Neural cell (in vitro differentiated cells): Measurements from ENCODE around the gene COMMD2. TPM values are rescaled to one million over a fixed set of nuclear protein-coding genes. Genes with fewer than 3 reads are reported as not detected.

Experiments used
- H2AFZ ChIP-seq: fragments of 200-600, 300-800 bp; sonication (generic), shearing (Covaris generic); 2 replicates; pipeline ENCODE4 v1.6.0; 2014; ENCODE audit warnings: low read depth, mild to moderate bottlenecking, antibody characterized with exemption, low read length, moderate library complexity
- H3F3A ChIP-seq: fragments of 200-600 bp; shearing (Covaris generic); 2 replicates; pipeline ENCODE4 v1.6.1; 2016; ENCODE audit warnings: mild to moderate bottlenecking, moderate library complexity, mixed read lengths, antibody characterized with exemption, low read length; ENCODE audit not compliant: insufficient read depth, poor library complexity, severe bottlenecking
- H3K27ac ChIP-seq: fragments of 200-600, 300-800 bp; sonication (generic), shearing (Covaris generic); 2 replicates; pipeline ENCODE4 v1.5.1; 2014; ENCODE audit warnings: mild to moderate bottlenecking, low read length, moderate library complexity
- H3K27me3 ChIP-seq: fragments of 300-800, 200-600 bp; sonication (generic), shearing (Covaris generic); 2 replicates; pipeline ENCODE4 v1.6.0; 2014; ENCODE audit warnings: mild to moderate bottlenecking, low read depth, low read length, moderate library complexity; ENCODE audit not compliant: insufficient read depth
- H3K36me3 ChIP-seq: fragments of 300-800, 200-600 bp; sonication (generic), shearing (Covaris generic); 2 replicates; pipeline ENCODE4 v1.5.1; 2014; ENCODE audit warnings: mild to moderate bottlenecking, antibody characterized with exemption, low read length, moderate library complexity; ENCODE audit not compliant: insufficient read depth
- H3K4me2 ChIP-seq: fragments of 300-800, 200-600 bp; sonication (generic), shearing (Covaris generic); 2 replicates; pipeline ENCODE4 v1.6.0; 2014; ENCODE audit warnings: mild to moderate bottlenecking, low read length
- H3K4me3 ChIP-seq: fragments of 300-800, 200-600 bp; sonication (generic), shearing (Covaris generic); 2 replicates; pipeline ENCODE4 v1.5.1; 2014; ENCODE audit warnings: mild to moderate bottlenecking, low read length, moderate library complexity
- H3K79me2 ChIP-seq: fragments of 200-600 bp; shearing (Covaris generic); replicated peaks from 2 replicates; pipeline ENCODE4 v1.6.0; 2014; ENCODE audit warnings: mild to moderate bottlenecking, low read length, moderate library complexity; ENCODE audit not compliant: insufficient read depth
- H3K9ac ChIP-seq: fragments of 300-800, 200-600 bp; sonication (generic), shearing (Covaris generic); 2 replicates; pipeline ENCODE4 v1.6.1; 2016; ENCODE audit warnings: mild to moderate bottlenecking, low read length, mixed read lengths
- H3K9me2 ChIP-seq: fragments of 200-600 bp; shearing (Covaris generic); 2 replicates; pipeline ENCODE4 v1.6.1; 2016; ENCODE audit warnings: mild to moderate bottlenecking, low read length, mixed read lengths; ENCODE audit not compliant: insufficient read depth
- H3K9me3 ChIP-seq: fragments of 200-600, 300-800 bp; sonication (generic), shearing (Covaris generic); 2 replicates; pipeline ENCODE4 v1.6.1; 2016; ENCODE audit warnings: mild to moderate bottlenecking, mixed run types, low read length, moderate library complexity, mixed read lengths
- H4K20me1 ChIP-seq: fragments of 200-600 bp; shearing (Covaris generic); 2 replicates; pipeline ENCODE4 v1.6.1; 2016; ENCODE audit warnings: mild to moderate bottlenecking, mixed run types; ENCODE audit not compliant: insufficient read depth
- EP300 ChIP-seq: fragments of 450-650 bp; conservative IDR thresholded peaks from 2 replicates; pipeline ENCODE4 v1.6.1; 2014; ENCODE audit warnings: antibody characterized with exemption, mild to moderate bottlenecking, moderate library complexity; ENCODE audit not compliant: poor library complexity, severe bottlenecking
- EZH2 ChIP-seq: fragments of 200-600, 300-800 bp; shearing (Covaris generic), sonication (generic); IDR thresholded peaks from 2 replicates; pipeline ENCODE4 v1.6.1; 2014; ENCODE audit warnings: antibody characterized with exemption, low read length, borderline replicate concordance, mild to moderate bottlenecking; ENCODE audit not compliant: insufficient read depth, poor library complexity, severe bottlenecking
- MXI1 ChIP-seq: fragments of 450-650 bp; conservative IDR thresholded peaks from 2 replicates; pipeline ENCODE4 v1.6.1; 2014; ENCODE audit warnings: antibody characterized with exemption, mild to moderate bottlenecking; ENCODE audit not compliant: poor library complexity, severe bottlenecking
- POLR2AphosphoS5 ChIP-seq: IDR thresholded peaks from 2 replicates; pipeline ENCODE4 v1.6.1; 2012
- RAD21 ChIP-seq: fragments of 450-650 bp; conservative IDR thresholded peaks from 2 replicates; pipeline ENCODE4 v1.6.1; 2014; ENCODE audit warnings: antibody characterized with exemption, mild to moderate bottlenecking, moderate library complexity
- SMC3 ChIP-seq: fragments of 450-650 bp; conservative IDR thresholded peaks from 2 replicates; pipeline ENCODE4 v1.6.1; 2014; ENCODE audit warnings: antibody characterized with exemption, mild to moderate bottlenecking, moderate library complexity; ENCODE audit not compliant: poor library complexity
- polyA minus RNA-seq: library from RNA; depleted of rRNA, polyadenylated mRNA; stranded (reverse); fragments of >200 nt; gene quantifications from 2 replicates; pipeline ENCODE4 v1.2.3, GENCODE V29; 2014
- polyA plus RNA-seq: library from polyadenylated mRNA; depleted of rRNA; stranded (reverse); fragments of >200 nt; gene quantifications from 2 replicates; pipeline ENCODE4 v1.2.3, GENCODE V29; 2014
- TF ChIP-seq, protein P1 (sequence below): fragments of 450-650 bp; IDR thresholded peaks from 2 replicates; pipeline ENCODE4 v1.5.1; 2014; ENCODE audit warnings: antibody characterized with exemption, mild to moderate bottlenecking, moderate library complexity; ENCODE audit not compliant: poor library complexity, severe bottlenecking
- TF ChIP-seq, protein P2 (sequence below): IDR thresholded peaks from 2 replicates; pipeline ENCODE4 v1.6.1; 2012; ENCODE audit warnings: borderline replicate concordance

Gene COMMD2
- polyA plus RNA-seq, result 95.2 and 126 TPM in 2 replicates
- 71.1 and 74.1 TPM in 2 replicates for polyA minus RNA-seq

DNA sequence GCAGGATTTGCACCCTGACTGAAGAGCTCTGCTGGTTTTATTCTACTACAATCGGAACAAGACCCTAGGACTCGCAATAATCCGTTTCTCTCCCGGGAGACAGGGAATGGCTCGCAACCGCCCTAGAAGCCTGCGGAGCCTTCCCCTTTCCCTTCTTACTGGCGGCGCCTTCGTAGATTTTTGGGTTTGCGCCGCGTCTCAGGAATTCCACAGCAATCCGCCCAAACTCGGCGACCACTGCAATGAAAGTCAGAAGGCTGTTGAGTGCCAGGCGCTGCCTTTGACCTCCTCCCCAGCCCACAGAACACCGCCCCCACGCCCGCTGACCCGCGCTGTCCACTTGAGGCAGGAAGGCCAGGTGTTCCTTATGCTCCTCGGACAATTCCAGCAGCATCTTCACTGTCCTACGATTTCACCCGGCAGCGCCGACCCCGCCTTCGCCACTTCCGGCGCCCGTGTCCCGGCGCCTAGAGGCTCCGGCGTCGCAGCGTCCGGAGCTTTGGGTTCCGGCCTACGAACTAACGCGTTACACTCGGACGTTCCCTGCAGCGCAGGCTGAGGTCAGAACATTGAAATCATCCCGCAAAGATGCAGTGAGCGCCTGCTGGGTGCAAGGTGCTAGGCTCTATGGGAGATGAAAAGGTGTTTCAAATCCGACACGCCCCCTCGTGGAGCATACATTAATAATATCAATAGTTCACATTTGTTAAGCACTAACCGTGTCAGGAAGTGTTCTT lies at the start of gene COMMD2:
Gene COMMD2 (minus strand): TSS at position 439 of the 737 bp plus-strand sequence. CDS start 45 bp downstream, at position 394.
- Histone ChIP-seq H3K9me2 (no peaks in the 10 kb centered on the region), H4K20me1 (no peaks in the 10 kb centered on the region), H3K79me2 (peaks cover 12% of the 10 kb centered on the region), H3K27me3 (no peaks in the 10 kb centered on the region), H3K4me3 (peak within 1 kb of the TSS; percentile 84), H3K9me3 (no peaks in the 10 kb centered on the region), H3F3A (no peaks in the 10 kb centered on the region), H3K9ac (peak within 1 kb of the TSS; percentile 78), H3K36me3 (peaks cover 8% of the 10 kb centered on the region), H3K27ac (peak within 1 kb of the TSS; percentile 54), H3K4me2 (peak within 1 kb of the TSS; percentile 86), H2AFZ (peak within 1 kb of the TSS; percentile 83)
- TF ChIP-seq MXI1 (peak; percentile 76), EP300 (peak; percentile 18), RAD21 (peak; percentile 57), SMC3 (peak; percentile 72), POLR2AphosphoS5 (peak; percentile 81), EZH2 (no peak)
- TF ChIP-seq, protein P1, sequence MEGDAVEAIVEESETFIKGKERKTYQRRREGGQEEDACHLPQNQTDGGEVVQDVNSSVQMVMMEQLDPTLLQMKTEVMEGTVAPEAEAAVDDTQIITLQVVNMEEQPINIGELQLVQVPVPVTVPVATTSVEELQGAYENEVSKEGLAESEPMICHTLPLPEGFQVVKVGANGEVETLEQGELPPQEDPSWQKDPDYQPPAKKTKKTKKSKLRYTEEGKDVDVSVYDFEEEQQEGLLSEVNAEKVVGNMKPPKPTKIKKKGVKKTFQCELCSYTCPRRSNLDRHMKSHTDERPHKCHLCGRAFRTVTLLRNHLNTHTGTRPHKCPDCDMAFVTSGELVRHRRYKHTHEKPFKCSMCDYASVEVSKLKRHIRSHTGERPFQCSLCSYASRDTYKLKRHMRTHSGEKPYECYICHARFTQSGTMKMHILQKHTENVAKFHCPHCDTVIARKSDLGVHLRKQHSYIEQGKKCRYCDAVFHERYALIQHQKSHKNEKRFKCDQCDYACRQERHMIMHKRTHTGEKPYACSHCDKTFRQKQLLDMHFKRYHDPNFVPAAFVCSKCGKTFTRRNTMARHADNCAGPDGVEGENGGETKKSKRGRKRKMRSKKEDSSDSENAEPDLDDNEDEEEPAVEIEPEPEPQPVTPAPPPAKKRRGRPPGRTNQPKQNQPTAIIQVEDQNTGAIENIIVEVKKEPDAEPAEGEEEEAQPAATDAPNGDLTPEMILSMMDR, result peak; percentile 82
- TF ChIP-seq, protein P2, sequence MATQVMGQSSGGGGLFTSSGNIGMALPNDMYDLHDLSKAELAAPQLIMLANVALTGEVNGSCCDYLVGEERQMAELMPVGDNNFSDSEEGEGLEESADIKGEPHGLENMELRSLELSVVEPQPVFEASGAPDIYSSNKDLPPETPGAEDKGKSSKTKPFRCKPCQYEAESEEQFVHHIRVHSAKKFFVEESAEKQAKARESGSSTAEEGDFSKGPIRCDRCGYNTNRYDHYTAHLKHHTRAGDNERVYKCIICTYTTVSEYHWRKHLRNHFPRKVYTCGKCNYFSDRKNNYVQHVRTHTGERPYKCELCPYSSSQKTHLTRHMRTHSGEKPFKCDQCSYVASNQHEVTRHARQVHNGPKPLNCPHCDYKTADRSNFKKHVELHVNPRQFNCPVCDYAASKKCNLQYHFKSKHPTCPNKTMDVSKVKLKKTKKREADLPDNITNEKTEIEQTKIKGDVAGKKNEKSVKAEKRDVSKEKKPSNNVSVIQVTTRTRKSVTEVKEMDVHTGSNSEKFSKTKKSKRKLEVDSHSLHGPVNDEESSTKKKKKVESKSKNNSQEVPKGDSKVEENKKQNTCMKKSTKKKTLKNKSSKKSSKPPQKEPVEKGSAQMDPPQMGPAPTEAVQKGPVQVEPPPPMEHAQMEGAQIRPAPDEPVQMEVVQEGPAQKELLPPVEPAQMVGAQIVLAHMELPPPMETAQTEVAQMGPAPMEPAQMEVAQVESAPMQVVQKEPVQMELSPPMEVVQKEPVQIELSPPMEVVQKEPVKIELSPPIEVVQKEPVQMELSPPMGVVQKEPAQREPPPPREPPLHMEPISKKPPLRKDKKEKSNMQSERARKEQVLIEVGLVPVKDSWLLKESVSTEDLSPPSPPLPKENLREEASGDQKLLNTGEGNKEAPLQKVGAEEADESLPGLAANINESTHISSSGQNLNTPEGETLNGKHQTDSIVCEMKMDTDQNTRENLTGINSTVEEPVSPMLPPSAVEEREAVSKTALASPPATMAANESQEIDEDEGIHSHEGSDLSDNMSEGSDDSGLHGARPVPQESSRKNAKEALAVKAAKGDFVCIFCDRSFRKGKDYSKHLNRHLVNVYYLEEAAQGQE, result no peak

DNA sequence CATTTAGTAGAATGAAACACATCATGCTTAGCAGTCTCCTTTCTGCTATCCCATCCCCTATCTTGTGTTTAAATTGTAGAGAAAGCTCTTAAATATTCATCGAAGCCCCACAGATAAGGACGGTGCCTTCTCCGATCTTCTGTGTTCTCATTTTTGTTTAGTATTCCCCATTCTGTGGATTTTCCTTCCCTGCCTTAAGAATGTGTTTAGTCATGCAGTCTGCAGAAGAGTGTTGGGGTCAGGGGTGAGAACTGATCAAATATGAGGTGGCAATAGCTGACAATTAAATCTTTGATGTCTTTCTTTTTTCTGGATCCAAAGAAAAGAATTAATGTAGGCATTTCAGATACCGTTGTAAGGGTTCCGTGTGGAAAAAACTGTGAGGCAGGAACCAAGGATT lies 49.4 kb upstream of the COMMD2 start:
- H3K27ac ChIP-seq, result no peak overlapping the region
- no peaks in the 10 kb centered on the region for H4K20me1 ChIP-seq
- H3K79me2 ChIP-seq, result no peaks in the 10 kb centered on the region
- TF ChIP-seq RAD21 (no peak), EP300 (no peak), EZH2 (no peak)
- no peaks in the 10 kb centered on the region for H3K27me3 ChIP-seq
- no peaks in the 10 kb centered on the region for H3K9me3 ChIP-seq
- H3K4me3 ChIP-seq, result no peak overlapping the region
- no peak overlapping the region for H3K9ac ChIP-seq
- H2AFZ ChIP-seq, result no peak overlapping the region
- no peaks in the 10 kb centered on the region for H3K9me2 ChIP-seq
- H3K4me2 ChIP-seq, result no peak overlapping the region
- no peaks in the 10 kb centered on the region for H3K36me3 ChIP-seq
- no peaks in the 10 kb centered on the region for H3F3A ChIP-seq
